ENCODE measurements around the gene PPP1R27. TPM values are rescaled to one million over a fixed set of nuclear protein-coding genes. Genes with fewer than 3 reads are reported as not detected.

Gene PPP1R27
- total RNA-seq, 2 donors from 2014 or later, result not detected

GRCh38 chr17:81869221-81870130, 34.6 kb upstream of the PPP1R27 start:
- peaks cover 70% of the 10 kb centered on the region for H3K4me1 ChIP-seq
- DNase-seq (peak; percentile 51 to 60 (median 54)), ATAC-seq (no peak)
- peak overlapping the region; percentile 95 to 99 (median 98) for H3K27ac ChIP-seq
- no peaks in the 10 kb centered on the region for H3K27me3 ChIP-seq
- intact Hi-C loops (cut with DNase I), result no loop called here
- WGBS, 2 donors, result 32 to 50% methylated on average over 21 to 44 of the region's 52 CpGs
- TF ChIP-seq POLR2A (IDR thresholded peaks at IDR 0.05) (peak in 1 of 3 donors; percentile 17), CTCF (IDR thresholded peaks at IDR 0.05) (peak; percentile 59 to 83 (median 67))
- peak overlapping the region in 1 of 2 donors; percentile 3 for H3K4me3 ChIP-seq
- H3K36me3 ChIP-seq (replicated peaks in 1 of 2; ENCODE audit: insufficient read depth in 1 of 2, low read depth in 2 of 2), result no peaks in the 10 kb centered on the region
- H3K9me3 ChIP-seq, result no peaks in the 10 kb centered on the region

DNA sequence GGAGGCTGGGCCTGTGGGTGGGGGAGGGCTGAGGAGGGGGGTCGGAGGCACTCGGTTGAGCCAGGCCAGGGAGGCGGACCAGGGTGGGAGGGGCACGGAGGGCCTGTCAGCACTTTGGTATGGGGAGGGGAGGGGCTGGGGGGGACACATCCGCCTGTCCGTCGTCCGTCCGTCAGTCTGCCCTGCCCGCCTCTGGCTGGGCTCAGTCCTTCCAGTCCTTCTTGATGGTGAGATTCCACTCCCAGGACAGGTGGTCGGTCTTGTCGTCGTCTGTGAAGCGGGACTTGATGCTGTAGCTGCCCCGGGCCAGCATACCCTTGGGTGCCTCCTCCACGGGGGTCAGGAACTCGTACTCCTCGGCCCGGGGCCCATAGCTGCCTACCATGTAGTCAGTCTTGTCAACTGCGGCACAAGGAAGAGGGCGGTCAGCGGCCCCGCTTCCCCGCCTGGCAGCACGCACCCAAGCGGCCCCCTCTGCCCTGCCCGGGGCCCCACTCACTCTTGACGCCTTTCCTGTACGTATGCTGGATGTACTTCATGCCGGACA, 33.9 kb upstream of the PPP1R27 start:
- peak overlapping the region; percentile 95 to 99 (median 98) for H3K27ac ChIP-seq
- no peaks in the 10 kb centered on the region for H3K36me3 ChIP-seq (replicated peaks in 1 of 2; ENCODE audit: insufficient read depth in 1 of 2, low read depth in 2 of 2)
- no peak overlapping the region for H3K4me3 ChIP-seq
- intact Hi-C loops (cut with DNase I), result no loop called here
- H3K4me1 ChIP-seq, result peaks cover 77% of the 10 kb centered on the region
- no peak for TF ChIP-seq POLR2A (IDR thresholded peaks at IDR 0.05)
- TF ChIP-seq CTCF (IDR thresholded peaks at IDR 0.05), result no peak
- DNase-seq (peak; percentile 51 to 69 (median 61)), ATAC-seq (no peak)
- 68 to 89% methylated on average over 14 to 30 of the region's 30 CpGs for WGBS, 2 donors
- no peaks in the 10 kb centered on the region for H3K27me3 ChIP-seq
- no peaks in the 10 kb centered on the region for H3K9me3 ChIP-seq

GRCh38 chr17:81867991-81868673, 33.3 kb upstream of the PPP1R27 start:
- no peak for ATAC-seq
- H3K4me1 ChIP-seq, result peaks cover 83% of the 10 kb centered on the region
- H3K27me3 ChIP-seq, result no peaks in the 10 kb centered on the region
- no peak overlapping the region for H3K4me3 ChIP-seq
- peak in 1 of 3 donors; percentile 44 for TF ChIP-seq POLR2A (IDR thresholded peaks at IDR 0.05)
- no peak for TF ChIP-seq CTCF (IDR thresholded peaks at IDR 0.05)
- WGBS, 2 donors, result 55 to 70% methylated on average over 6 to 28 of the region's 28 CpGs
- peak overlapping the region; percentile 95 to 99 (median 98) for H3K27ac ChIP-seq
- H3K9me3 ChIP-seq, result no peaks in the 10 kb centered on the region
- DNase-seq, result peak in 1 of 4 donors; percentile 41
- no peaks in the 10 kb centered on the region for H3K36me3 ChIP-seq (replicated peaks in 1 of 2; ENCODE audit: insufficient read depth in 1 of 2, low read depth in 2 of 2)
- intact Hi-C loops (cut with DNase I), result no loop called here

DNA sequence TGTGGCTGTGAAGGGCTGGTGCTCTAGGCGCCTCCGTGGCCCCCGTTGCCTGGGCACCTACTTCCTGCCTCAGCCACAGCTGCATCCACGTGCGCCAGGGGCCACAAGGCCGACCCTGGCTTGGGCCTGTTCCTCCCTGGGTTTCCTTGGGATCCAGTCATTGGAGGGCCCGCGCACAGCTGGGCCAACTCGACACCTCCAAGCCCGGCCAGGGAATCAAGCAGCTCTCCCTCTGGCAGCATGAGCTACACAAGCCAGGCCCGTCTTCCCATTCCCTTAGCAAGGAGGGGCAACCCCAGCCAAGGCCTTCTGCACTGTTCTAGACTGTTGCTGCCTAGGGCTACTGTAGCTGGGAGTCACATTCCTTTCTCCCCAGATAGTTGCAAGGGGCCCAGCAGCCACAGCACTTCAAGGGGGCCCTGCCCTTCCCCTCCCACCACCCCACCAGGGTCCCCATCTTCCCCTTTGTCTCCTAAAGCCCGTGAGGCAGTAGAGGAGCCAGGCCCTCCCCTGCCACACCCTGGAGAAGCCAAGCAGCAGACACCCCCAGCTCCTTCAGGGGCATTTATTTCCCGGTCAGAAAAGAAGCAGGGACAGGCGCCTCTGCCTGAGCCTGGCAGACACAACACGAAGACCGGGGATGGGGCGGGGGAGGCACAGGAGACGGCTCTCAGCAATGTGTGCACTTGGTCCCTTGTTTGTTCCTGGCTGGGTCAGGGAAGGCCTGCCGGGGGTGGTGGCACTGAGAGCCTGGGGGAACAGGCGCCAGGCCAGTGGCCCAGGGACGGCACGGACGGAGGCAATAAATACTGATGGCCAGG, 32.5 kb upstream of the PPP1R27 start:
- no peak for ATAC-seq
- WGBS, 2 donors, result 32 to 33% methylated on average over 20 to 22 of the region's 23 CpGs

More for the DNA sequence above, 32.5 kb upstream of the PPP1R27 start:
- no peak overlapping the region for H3K4me3 ChIP-seq
- peak; percentile 57 to 76 (median 65) for DNase-seq
- peaks cover 79% of the 10 kb centered on the region for H3K4me1 ChIP-seq
- peak in 1 of 3 donors; percentile 46 for TF ChIP-seq POLR2A (IDR thresholded peaks at IDR 0.05)
- no peak for TF ChIP-seq CTCF (IDR thresholded peaks at IDR 0.05)
- H3K27ac ChIP-seq, result peak overlapping the region; percentile 95 to 99 (median 98)
- H3K36me3 ChIP-seq (replicated peaks in 1 of 2; ENCODE audit: insufficient read depth in 1 of 2, low read depth in 2 of 2), result no peaks in the 10 kb centered on the region
- H3K27me3 ChIP-seq, result no peaks in the 10 kb centered on the region
- intact Hi-C loops (cut with DNase I), result no loop called here
- H3K9me3 ChIP-seq, result no peaks in the 10 kb centered on the region

All from body of pancreas (tissue), 4 donors.